Measurements from ENCODE around the gene RPS27L.
"Not testable (repeated sequence)": the region's sequence is repeated elsewhere in the genome, so short reads cannot be mapped to it uniquely, and the experiment has no call there.

Gene RPS27L

DNA sequence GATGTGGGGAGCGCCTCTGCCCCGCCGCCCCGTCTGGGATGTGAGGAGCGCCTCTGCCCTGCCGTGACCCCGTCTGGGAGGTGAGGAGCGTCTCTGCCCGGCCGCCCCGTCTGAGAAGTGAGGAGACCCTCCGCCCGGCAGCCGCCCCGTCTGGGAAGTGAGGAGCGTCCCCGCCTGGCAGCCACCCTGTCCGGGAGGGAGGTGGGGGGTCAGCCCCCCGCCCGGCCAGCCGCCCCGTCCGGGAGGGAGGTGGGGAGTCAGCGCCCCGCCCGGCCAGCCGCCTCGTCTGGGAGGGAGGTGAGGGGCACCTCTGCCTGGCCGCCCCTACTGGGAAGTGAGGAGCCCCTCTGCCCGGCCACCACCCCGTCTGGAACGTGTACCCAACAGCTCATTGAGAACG lies 58.4 kb downstream of the RPS27L start:
- not testable (repeated sequence) for DNase-seq (ENCODE audit: low spot score)

Measured in hematopoietic multipotent progenitor cell treated with erythropoietin and hydrocortisone succinate and interleukin-3 and kit ligand, for 15 days (in vitro differentiated cells).